Measurements from ENCODE around the gene MYO18B.

MYO18B gene

DNA sequence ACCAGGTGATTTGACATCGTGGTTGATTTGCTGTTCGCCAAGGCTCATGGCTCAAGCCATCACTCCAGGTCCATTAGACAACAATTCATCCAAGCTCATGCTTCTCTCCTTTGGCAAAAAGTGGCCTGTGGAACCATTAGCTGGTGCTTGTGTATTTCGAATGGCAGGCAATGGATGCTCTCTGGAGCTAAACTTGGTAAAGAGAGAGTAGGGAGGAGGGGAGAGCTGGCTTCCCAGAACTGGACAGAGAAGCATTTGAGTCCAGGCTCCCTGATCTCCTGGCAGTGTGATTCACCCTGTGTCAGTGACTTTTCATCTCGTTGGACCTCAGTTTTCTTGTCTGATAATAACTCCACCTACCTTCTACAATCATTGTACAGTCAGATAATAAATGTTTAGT is 64.6 kb downstream of the MYO18B start:
- H4K8ac ChIP-seq (ENCODE audit: low read depth, low read length), result no peak overlapping the region
- peaks cover 0 to 3% (median 0%) of the 10 kb centered on the region in 3 experiments for H3K27me3 ChIP-seq (ENCODE audit: control insufficient read depth in 3 of 3, insufficient read depth in 3 of 3, low read depth in 1 of 3, low read length in 3 of 3)
- H2BK15ac ChIP-seq (ENCODE audit: low read length), result no peak overlapping the region
- no peak overlapping the region for H2AFZ ChIP-seq (ENCODE audit: low read length)
- H2BK12ac ChIP-seq (ENCODE audit: low read length), result no peak overlapping the region
- H3K27ac ChIP-seq (replicated peaks; ENCODE audit: low read length), result no peak overlapping the region
- H3K9ac ChIP-seq (ENCODE audit: low read depth, low read length, poor library complexity), result no peak overlapping the region
- H2BK5ac ChIP-seq (ENCODE audit: low read length), result no peak overlapping the region
- no peak overlapping the region for H3K4me3 ChIP-seq (ENCODE audit: low read length in 2 of 2)
- no peaks in the 10 kb centered on the region for H3K4me1 ChIP-seq (ENCODE audit: control insufficient read depth in 2 of 2, insufficient read depth in 1 of 2, low read depth in 1 of 2, low read length in 2 of 2)
- no peaks in the 10 kb centered on the region for H3K36me3 ChIP-seq (replicated peaks in 1 of 2; ENCODE audit: control insufficient read depth in 2 of 2, insufficient read depth in 2 of 2, low read length in 2 of 2)
- H2BK120ac ChIP-seq (ENCODE audit: low read depth, low read length), result no peak overlapping the region
- H4K91ac ChIP-seq (ENCODE audit: low read depth, low read length, poor library complexity), result no peak overlapping the region
- H3K18ac ChIP-seq (ENCODE audit: low read length), result no peak overlapping the region
- H3K79me1 ChIP-seq (ENCODE audit: low read depth, low read length), result no peaks in the 10 kb centered on the region
- H2AK5ac ChIP-seq (ENCODE audit: low read depth, low read length), result no peak overlapping the region
- H3K9me3 ChIP-seq (replicated peaks in 1 of 2; ENCODE audit: control insufficient read depth in 2 of 2, insufficient read depth in 1 of 2, low read depth in 1 of 2, low read length in 2 of 2), result no peaks in the 10 kb centered on the region
- H3K23ac ChIP-seq (ENCODE audit: low read depth, low read length, poor library complexity), result no peak overlapping the region
- no CpG with 5 or more reads among the region's 4 CpGs for WGBS, 2 donors (ENCODE audit: extremely low coverage in 2 of 2, insufficient read length in 2 of 2, insufficient replicate concordance in 1 of 2)
- DNase-seq (ENCODE audit: low spot score), result no peak
- H3K4me2 ChIP-seq (ENCODE audit: insufficient read depth, low read length, poor library complexity, severe bottlenecking), result no peak overlapping the region
- no peak overlapping the region for H3K4ac ChIP-seq (ENCODE audit: low read length)
- no peak overlapping the region for H3K14ac ChIP-seq (ENCODE audit: low read length)

- Histone ChIP-seq H4K91ac (ENCODE audit: low read depth, low read length, poor library complexity) (no peak overlapping the region), H3K79me1 (ENCODE audit: low read depth, low read length) (no peaks in the 10 kb centered on the region), H3K9me3 (replicated peaks in 1 of 2; ENCODE audit: control insufficient read depth in 2 of 2, insufficient read depth in 1 of 2, low read depth in 1 of 2, low read length in 2 of 2) (no peaks in the 10 kb centered on the region), H2BK120ac (ENCODE audit: low read depth, low read length) (no peak overlapping the region), H2AFZ (ENCODE audit: low read length) (no peak overlapping the region), H4K8ac (ENCODE audit: low read depth, low read length) (no peak overlapping the region), H2BK12ac (ENCODE audit: low read length) (no peak overlapping the region), H3K9ac (ENCODE audit: low read depth, low read length, poor library complexity) (no peak overlapping the region), H3K23ac (ENCODE audit: low read depth, low read length, poor library complexity) (no peak overlapping the region), H2BK15ac (ENCODE audit: low read length) (no peak overlapping the region), H3K27ac (replicated peaks; ENCODE audit: low read length) (no peak overlapping the region), H2AK5ac (ENCODE audit: low read depth, low read length) (no peak overlapping the region), H2BK5ac (ENCODE audit: low read length) (no peak overlapping the region), H3K4me2 (ENCODE audit: insufficient read depth, low read length, poor library complexity, severe bottlenecking) (no peak overlapping the region), H3K4ac (ENCODE audit: low read length) (no peak overlapping the region), H3K4me3 (ENCODE audit: low read length in 2 of 2) (no peak overlapping the region), H3K27me3 (ENCODE audit: control insufficient read depth in 3 of 3, insufficient read depth in 3 of 3, low read depth in 1 of 3, low read length in 3 of 3) (no peaks in the 10 kb centered on the region), H3K36me3 (replicated peaks in 1 of 2; ENCODE audit: control insufficient read depth in 2 of 2, insufficient read depth in 2 of 2, low read length in 2 of 2) (no peaks in the 10 kb centered on the region), H3K14ac (ENCODE audit: low read length) (no peak overlapping the region), H3K18ac (ENCODE audit: low read length) (no peak overlapping the region), H3K4me1 (ENCODE audit: control insufficient read depth in 2 of 2, insufficient read depth in 1 of 2, low read depth in 1 of 2, low read length in 2 of 2) (no peaks in the 10 kb centered on the region)
- DNase-seq (ENCODE audit: low spot score), result no peak
- no CpG with 5 or more reads among the region's 1 CpG for WGBS, 2 donors (ENCODE audit: extremely low coverage in 2 of 2, insufficient read length in 2 of 2, insufficient replicate concordance in 1 of 2)
These were observed 72.7 kb downstream of the MYO18B start for GRCh38 chr22:25814685-25815084.

DNA sequence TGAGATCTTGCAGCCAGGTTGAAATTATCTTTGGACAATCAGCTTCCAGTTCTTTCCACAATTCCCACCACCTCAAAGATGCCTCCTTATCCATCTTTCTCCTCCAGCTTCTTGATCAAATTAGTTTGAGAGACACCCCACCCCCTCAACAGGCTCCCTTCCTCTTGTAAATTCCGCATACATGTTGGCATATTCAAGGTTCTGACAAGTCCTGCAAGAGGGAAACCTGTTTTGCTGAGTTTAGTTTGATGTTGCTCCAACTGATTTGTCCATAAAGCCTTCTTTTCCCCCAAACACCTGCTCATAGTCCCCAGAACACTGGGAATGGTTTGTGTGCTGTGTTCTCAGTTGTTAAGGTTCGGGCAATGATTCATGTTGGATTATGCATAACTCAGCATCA is 73.6 kb downstream of the MYO18B start:
- H3K9me3 ChIP-seq (replicated peaks in 1 of 2; ENCODE audit: control insufficient read depth in 2 of 2, insufficient read depth in 1 of 2, low read depth in 1 of 2, low read length in 2 of 2), result no peaks in the 10 kb centered on the region

GRCh38 chr22:25816522-25817059 is 74.6 kb downstream of the MYO18B start:
- WGBS, 2 donors (ENCODE audit: extremely low coverage in 2 of 2, insufficient read length in 2 of 2, insufficient replicate concordance in 1 of 2), result no CpG with 5 or more reads among the region's 7 CpGs
- DNase-seq (ENCODE audit: low spot score), result no peak
- H3K4ac ChIP-seq (ENCODE audit: low read length), result no peak overlapping the region
- no peak overlapping the region for H3K9ac ChIP-seq (ENCODE audit: low read depth, low read length, poor library complexity)
- H3K18ac ChIP-seq (ENCODE audit: low read length), result no peak overlapping the region
- H2BK15ac ChIP-seq (ENCODE audit: low read length), result no peak overlapping the region
- no peaks in the 10 kb centered on the region for H3K27me3 ChIP-seq (ENCODE audit: control insufficient read depth in 3 of 3, insufficient read depth in 3 of 3, low read depth in 1 of 3, low read length in 3 of 3)
- H3K4me2 ChIP-seq (ENCODE audit: insufficient read depth, low read length, poor library complexity, severe bottlenecking), result no peak overlapping the region
- H3K79me1 ChIP-seq (ENCODE audit: low read depth, low read length), result no peaks in the 10 kb centered on the region
- no peak overlapping the region for H4K8ac ChIP-seq (ENCODE audit: low read depth, low read length)
- H2AFZ ChIP-seq (ENCODE audit: low read length), result no peak overlapping the region
- no peak overlapping the region for H3K27ac ChIP-seq (replicated peaks; ENCODE audit: low read length)
- H3K14ac ChIP-seq (ENCODE audit: low read length), result no peak overlapping the region
- no peak overlapping the region for H4K91ac ChIP-seq (ENCODE audit: low read depth, low read length, poor library complexity)
- H3K9me3 ChIP-seq (replicated peaks in 1 of 2; ENCODE audit: control insufficient read depth in 2 of 2, insufficient read depth in 1 of 2, low read depth in 1 of 2, low read length in 2 of 2), result no peaks in the 10 kb centered on the region
- no peak overlapping the region for H2BK12ac ChIP-seq (ENCODE audit: low read length)
- no peak overlapping the region for H2AK5ac ChIP-seq (ENCODE audit: low read depth, low read length)
- H3K4me3 ChIP-seq (ENCODE audit: low read length in 2 of 2), result no peak overlapping the region
- H3K36me3 ChIP-seq (replicated peaks in 1 of 2; ENCODE audit: control insufficient read depth in 2 of 2, insufficient read depth in 2 of 2, low read length in 2 of 2), result no peaks in the 10 kb centered on the region
- H3K4me1 ChIP-seq (ENCODE audit: control insufficient read depth in 2 of 2, insufficient read depth in 1 of 2, low read depth in 1 of 2, low read length in 2 of 2), result no peaks in the 10 kb centered on the region
- no peak overlapping the region for H2BK5ac ChIP-seq (ENCODE audit: low read length)
- H3K23ac ChIP-seq (ENCODE audit: low read depth, low read length, poor library complexity), result no peak overlapping the region
- no peak overlapping the region for H2BK120ac ChIP-seq (ENCODE audit: low read depth, low read length)

More for the DNA sequence above, 73.6 kb downstream of the MYO18B start:
- no peak overlapping the region for H3K18ac ChIP-seq (ENCODE audit: low read length)
- H3K36me3 ChIP-seq (replicated peaks in 1 of 2; ENCODE audit: control insufficient read depth in 2 of 2, insufficient read depth in 2 of 2, low read length in 2 of 2), result no peaks in the 10 kb centered on the region
- no peak for DNase-seq (ENCODE audit: low spot score)
- H3K27me3 ChIP-seq (ENCODE audit: control insufficient read depth in 3 of 3, insufficient read depth in 3 of 3, low read depth in 1 of 3, low read length in 3 of 3), result no peaks in the 10 kb centered on the region
- WGBS, 2 donors (ENCODE audit: extremely low coverage in 2 of 2, insufficient read length in 2 of 2, insufficient replicate concordance in 1 of 2), result no CpG with 5 or more reads among the region's 2 CpGs
- H3K14ac ChIP-seq (ENCODE audit: low read length), result no peak overlapping the region
- no peak overlapping the region for H2AK5ac ChIP-seq (ENCODE audit: low read depth, low read length)
- H3K4ac ChIP-seq (ENCODE audit: low read length), result no peak overlapping the region
- no peak overlapping the region for H3K9ac ChIP-seq (ENCODE audit: low read depth, low read length, poor library complexity)
- H3K4me1 ChIP-seq (ENCODE audit: control insufficient read depth in 2 of 2, insufficient read depth in 1 of 2, low read depth in 1 of 2, low read length in 2 of 2), result no peaks in the 10 kb centered on the region
- H2BK120ac ChIP-seq (ENCODE audit: low read depth, low read length), result no peak overlapping the region
- H2BK12ac ChIP-seq (ENCODE audit: low read length), result no peak overlapping the region
- H4K91ac ChIP-seq (ENCODE audit: low read depth, low read length, poor library complexity), result no peak overlapping the region
- no peak overlapping the region for H3K27ac ChIP-seq (replicated peaks; ENCODE audit: low read length)
- no peak overlapping the region for H3K4me3 ChIP-seq (ENCODE audit: low read length in 2 of 2)
- H3K4me2 ChIP-seq (ENCODE audit: insufficient read depth, low read length, poor library complexity, severe bottlenecking), result no peak overlapping the region
- H4K8ac ChIP-seq (ENCODE audit: low read depth, low read length), result no peak overlapping the region
- no peak overlapping the region for H2BK5ac ChIP-seq (ENCODE audit: low read length)
- no peak overlapping the region for H2AFZ ChIP-seq (ENCODE audit: low read length)
- H2BK15ac ChIP-seq (ENCODE audit: low read length), result no peak overlapping the region
- H3K23ac ChIP-seq (ENCODE audit: low read depth, low read length, poor library complexity), result no peak overlapping the region
- no peaks in the 10 kb centered on the region for H3K79me1 ChIP-seq (ENCODE audit: low read depth, low read length)

Measured in neuronal stem cell (in vitro differentiated cells).